Peyer's patch (tissue), 4 donors: Measurements from ENCODE around the gene CDK11B.

Experiments
- CTCF ChIP-seq, 6 experiments: fragments of 450-650 bp in 4 of 6; fragments of 200-600 bp in 2 of 6; sonication (generic) in 1 of 6; IDR thresholded peaks; one replicate each; pipeline ENCODE4 v1.5.1; 2017 to 2019; ENCODE audit warnings: antibody characterized with exemption in 6 of 6, mild to moderate bottlenecking in 3 of 6, moderate library complexity in 1 of 6
- POLR2A ChIP-seq, 2 donors: fragments of 450-650 bp; IDR thresholded peaks; one replicate each; pipeline ENCODE4 v1.5.1; 2017; ENCODE audit warnings: antibody characterized with exemption in 2 of 2, mild to moderate bottlenecking in 2 of 2, moderate library complexity in 2 of 2

- TF ChIP-seq CTCF (IDR thresholded peaks at IDR 0.05) (peak in 3 of 6 experiments; percentile 42 to 47 (median 46)), POLR2A (IDR thresholded peaks at IDR 0.05) (no peak)
Observed at GRCh38 chr1:1597275-1597930, 61.4 kb downstream of the CDK11B start.
